NCI-H748 treated with DMSO at 0.1 percent for 48 hours (cell line): Measurements from ENCODE around the gene CDC42EP4.
"Not testable (repeated sequence)": the region's sequence is repeated elsewhere in the genome, so short reads cannot be mapped to it uniquely, and the experiment has no call there.

Source experiments
- DNase-seq: peaks from one replicate; lab custom pipeline; 2025; lab: John Stamatoyannopoulos, UW

The CDC42EP4 gene

GRCh38 chr17:73343168-73343634, 31.4 kb upstream of the CDC42EP4 start:
- DNase-seq: no peak

GRCh38 chr17:73342541-73343167, 30.9 kb upstream of the CDC42EP4 start:
- no peak for DNase-seq

- no peak for DNase-seq
Measured at GRCh38 chr17:73342050-73342522, 30.3 kb upstream of the CDC42EP4 start.

GRCh38 chr17:73341350-73342049, 29.7 kb upstream of the CDC42EP4 start:
- DNase-seq: no peak

GRCh38 chr17:73340093-73340596, 28.3 kb upstream of the CDC42EP4 start:
- DNase-seq: no peak

- DNase-seq: no peak
Measured at GRCh38 chr17:73338566-73339197, 26.9 kb upstream of the CDC42EP4 start.

- no peak for DNase-seq
Measured at GRCh38 chr17:73338050-73338521, 26.3 kb upstream of the CDC42EP4 start.

GRCh38 chr17:73337330-73337710, 25.5 kb upstream of the CDC42EP4 start:
- DNase-seq: no peak

- DNase-seq: no peak
Measured at GRCh38 chr17:73336408-73337329, 24.9 kb upstream of the CDC42EP4 start.

- no peak for DNase-seq
Measured at GRCh38 chr17:73335591-73336407, 24.0 kb upstream of the CDC42EP4 start.

- no peak for DNase-seq
Measured at GRCh38 chr17:73334771-73335513, 23.1 kb upstream of the CDC42EP4 start.

- DNase-seq: not testable (repeated sequence)
Measured at GRCh38 chr17:73333445-73333844, 21.6 kb upstream of the CDC42EP4 start.

- no peak for DNase-seq
Measured at GRCh38 chr17:73331060-73331459, 19.3 kb upstream of the CDC42EP4 start.

GRCh38 chr17:73327676-73328075, 15.9 kb upstream of the CDC42EP4 start:
- DNase-seq: no peak

- no peak for DNase-seq
Measured at GRCh38 chr17:73325527-73325842, 13.7 kb upstream of the CDC42EP4 start.

- DNase-seq: no peak
Measured at GRCh38 chr17:73324711-73325526, 13.1 kb upstream of the CDC42EP4 start.

GRCh38 chr17:73324160-73324475, 12.3 kb upstream of the CDC42EP4 start:
- no peak for DNase-seq

- no peak for DNase-seq
Measured at GRCh38 chr17:73323409-73324159, 11.8 kb upstream of the CDC42EP4 start.
